GM18517 (cell line): Measurements from ENCODE around the gene CCDC178.

Experiments used
- ATAC-seq: cut with Tn5 transposase; IDR thresholded peaks from one replicate; pipeline ENCODE4 v1.9.1; 2021; ENCODE audit warnings: mild to moderate bottlenecking, moderate library complexity; ENCODE audit not compliant: unreplicated experiment

Gene CCDC178

DNA sequence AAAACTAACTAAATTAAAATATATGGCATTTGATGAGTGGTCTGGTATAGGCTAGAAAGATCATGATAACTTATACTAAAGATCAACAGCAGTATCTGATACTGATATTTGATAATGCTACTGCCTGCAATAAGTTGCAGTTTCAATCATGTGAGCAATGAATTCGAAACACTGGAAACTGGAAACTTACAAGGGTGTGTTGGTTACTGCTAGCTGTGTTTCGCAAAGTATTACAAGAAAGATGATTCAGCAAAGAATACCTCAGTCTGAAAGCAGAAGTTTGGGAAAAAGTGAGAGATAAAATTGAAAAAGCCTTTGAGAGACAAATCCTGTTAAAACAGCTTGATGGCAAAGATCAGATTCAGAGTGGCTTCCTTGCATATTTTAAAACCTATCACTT is 294.5 kb downstream of the CCDC178 start:
- ATAC-seq, result no peak

GRCh38 chr18:33135951-33136660 is 304.4 kb downstream of the CCDC178 start:
- ATAC-seq, result no peak

DNA sequence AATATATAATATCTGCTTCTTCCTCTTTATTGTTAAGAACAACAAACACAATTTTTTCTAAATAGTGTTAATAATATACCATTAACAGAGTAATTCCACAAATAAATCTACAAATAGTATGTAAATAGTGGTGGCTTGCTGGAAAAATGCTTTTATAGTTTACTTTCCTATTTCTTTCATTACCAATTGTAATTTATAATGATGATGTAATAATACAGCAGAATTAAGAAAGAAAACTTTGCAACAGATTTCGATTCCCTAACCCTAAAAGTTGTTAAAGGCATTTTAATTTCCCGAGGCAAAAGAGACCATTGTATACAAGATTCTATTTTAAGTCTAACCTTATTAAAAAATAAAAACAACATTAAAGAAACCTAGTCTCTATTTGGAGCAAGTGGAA is 307.9 kb downstream of the CCDC178 start:
- ATAC-seq, result no peak

DNA sequence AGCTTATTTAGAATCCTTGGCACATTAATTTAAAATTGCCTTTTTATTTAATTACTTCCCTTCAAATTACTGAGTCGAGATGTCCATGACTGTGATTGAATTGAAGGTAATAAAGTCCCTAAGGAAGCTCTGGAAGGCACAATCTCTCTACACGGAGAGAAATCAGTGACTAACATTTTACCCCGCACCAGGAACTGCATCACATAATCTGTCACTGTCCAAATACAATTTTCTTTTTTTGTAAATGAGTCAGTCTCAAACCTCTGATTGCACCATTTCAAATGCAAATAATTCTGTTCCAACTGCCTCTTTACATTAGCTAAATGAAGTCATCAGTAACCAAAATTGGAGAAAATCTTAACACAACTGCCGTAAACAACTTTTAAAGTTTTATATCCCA is 311.9 kb downstream of the CCDC178 start:
- ATAC-seq, result no peak

DNA sequence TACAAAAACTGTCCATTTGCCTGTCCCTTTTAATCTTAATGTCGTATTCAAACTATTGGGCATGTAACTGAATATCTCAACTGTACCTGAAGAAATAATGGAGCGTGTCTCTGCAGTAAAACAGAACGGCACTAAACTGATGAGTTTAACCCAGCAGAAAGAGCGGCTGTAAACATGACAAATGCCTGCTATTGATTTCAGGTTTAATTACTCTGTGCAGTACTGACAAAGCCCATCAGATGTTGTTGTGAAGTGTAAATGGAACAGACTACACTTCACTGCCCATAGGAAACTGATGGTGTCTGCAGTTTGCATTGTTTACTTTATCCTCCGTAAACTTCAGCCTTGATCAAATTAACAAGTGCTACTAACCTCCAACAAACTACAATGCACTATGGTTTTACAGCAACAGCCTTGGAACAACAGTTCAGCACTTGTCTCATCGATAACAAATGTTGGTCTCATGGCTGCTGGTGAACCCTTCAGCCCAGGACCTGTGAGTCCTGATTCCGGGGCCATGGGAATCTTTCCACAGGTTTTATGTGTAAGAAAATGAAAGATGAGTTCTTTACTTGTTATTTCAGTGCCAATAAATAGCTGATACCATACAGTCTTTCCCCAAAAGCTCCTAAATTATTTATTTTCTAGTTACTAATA is 316.5 kb downstream of the CCDC178 start:
- no peak for ATAC-seq

- no peak for ATAC-seq
These were observed 324.1 kb downstream of the CCDC178 start for GRCh38 chr18:33116376-33116775.

- no peak for ATAC-seq
These were observed 324.6 kb downstream of the CCDC178 start for GRCh38 chr18:33115917-33116316.

DNA sequence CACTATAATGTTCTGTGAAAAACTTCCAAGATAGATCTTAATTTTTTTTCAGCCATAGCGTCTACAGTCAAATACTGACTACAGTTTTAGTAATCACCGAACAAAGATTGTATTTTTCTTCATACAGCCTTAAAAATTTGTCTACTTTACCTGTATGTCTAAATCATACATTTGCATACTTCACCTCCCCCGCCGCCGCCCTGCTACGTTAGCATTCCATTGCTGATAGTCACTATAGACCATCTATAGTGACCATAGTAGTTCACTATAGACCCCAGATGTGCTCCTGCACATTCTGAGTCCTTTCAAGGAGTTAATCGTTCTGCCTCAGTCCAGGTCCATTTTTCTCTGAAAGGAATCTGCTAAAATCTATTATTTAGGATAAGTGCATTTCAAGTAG is 325.0 kb downstream of the CCDC178 start:
- ATAC-seq, result no peak

GRCh38 chr18:33114749-33115148 is 325.8 kb downstream of the CCDC178 start:
- no peak for ATAC-seq

GRCh38 chr18:33113416-33113815 is 327.1 kb downstream of the CCDC178 start:
- no peak for ATAC-seq

GRCh38 chr18:33107511-33107910 is 333.0 kb downstream of the CCDC178 start:
- ATAC-seq, result no peak

DNA sequence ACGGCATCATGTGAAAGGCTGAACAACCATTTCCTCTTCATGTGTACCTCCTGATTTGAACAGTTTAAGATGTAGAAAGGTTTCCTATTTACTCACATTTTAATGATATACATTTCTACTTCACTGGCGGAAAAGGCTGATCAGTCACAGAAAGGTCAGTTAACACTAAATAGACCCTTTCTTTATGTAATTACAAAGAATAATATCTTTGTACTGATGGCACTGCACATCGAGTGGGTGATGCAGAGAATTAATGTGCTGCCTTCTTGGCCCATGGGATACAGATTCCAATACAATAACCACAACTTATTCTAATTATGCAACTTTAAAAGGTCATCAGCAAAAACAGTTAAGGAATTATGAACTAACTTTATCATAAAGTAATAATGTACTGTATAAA is 339.2 kb downstream of the CCDC178 start:
- ATAC-seq, result no peak

DNA sequence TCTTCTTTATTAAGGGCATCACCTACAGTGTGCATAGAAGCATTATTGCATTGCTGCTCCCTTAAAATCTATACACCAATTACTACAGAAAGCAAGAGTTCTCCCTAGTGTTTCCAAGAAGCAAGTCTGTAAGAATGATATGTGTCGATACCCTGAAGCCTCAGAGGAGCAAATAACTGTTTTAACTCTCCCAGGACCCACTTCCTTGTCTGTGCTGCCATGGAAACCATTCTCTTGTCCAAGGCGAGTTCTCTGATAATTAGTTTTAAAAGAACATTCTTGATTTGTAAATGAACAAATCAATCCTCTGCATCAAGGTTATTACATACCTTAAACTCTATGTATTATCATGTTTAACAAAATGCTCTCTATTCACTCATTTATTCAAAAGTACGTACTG is 340.9 kb downstream of the CCDC178 start:
- no peak for ATAC-seq

GRCh38 chr18:33097126-33097525 is 343.4 kb downstream of the CCDC178 start:
- no peak for ATAC-seq

DNA sequence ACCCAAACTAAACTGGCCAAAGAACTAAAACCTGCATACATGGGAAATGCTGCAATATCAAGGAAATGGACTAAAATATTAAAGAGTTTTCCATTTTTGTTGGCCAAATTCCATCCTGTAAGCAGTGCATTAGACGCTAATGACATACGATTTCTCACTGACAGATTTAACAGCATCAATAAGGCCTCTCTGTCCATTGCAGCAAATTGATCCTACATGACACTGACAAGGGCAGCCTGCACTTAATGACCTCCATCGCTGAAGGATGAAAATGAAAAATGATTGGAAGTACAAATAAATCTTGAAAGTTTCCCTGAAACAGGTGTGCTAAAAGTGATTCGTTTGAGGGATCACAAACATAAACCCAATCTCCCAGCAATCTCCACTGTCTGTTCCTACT is 350.1 kb downstream of the CCDC178 start:
- ATAC-seq, result no peak

DNA sequence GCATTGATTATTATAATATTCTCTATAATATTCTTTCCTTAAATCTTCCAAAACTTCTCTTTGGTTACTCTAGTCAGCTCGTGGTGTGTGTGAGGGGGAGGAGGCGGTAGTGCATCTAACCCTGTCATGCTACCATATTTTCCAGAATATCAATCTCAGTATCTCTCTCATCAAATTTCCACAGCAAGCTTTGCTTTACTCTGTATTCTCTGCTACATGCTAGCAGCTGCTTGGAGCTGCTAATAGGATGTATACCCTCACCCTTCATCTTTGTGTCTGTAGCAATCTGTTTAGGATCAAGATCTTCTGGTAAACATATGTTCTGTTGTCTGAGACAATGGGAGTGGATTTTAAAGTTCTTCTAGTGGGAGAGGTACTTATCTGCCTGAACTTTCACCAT is 363.9 kb downstream of the CCDC178 start:
- no peak for ATAC-seq

GRCh38 chr18:33074125-33074524 is 366.4 kb downstream of the CCDC178 start:
- no peak for ATAC-seq

GRCh38 chr18:33062834-33063364 is 377.6 kb downstream of the CCDC178 start:
- no peak for ATAC-seq

DNA sequence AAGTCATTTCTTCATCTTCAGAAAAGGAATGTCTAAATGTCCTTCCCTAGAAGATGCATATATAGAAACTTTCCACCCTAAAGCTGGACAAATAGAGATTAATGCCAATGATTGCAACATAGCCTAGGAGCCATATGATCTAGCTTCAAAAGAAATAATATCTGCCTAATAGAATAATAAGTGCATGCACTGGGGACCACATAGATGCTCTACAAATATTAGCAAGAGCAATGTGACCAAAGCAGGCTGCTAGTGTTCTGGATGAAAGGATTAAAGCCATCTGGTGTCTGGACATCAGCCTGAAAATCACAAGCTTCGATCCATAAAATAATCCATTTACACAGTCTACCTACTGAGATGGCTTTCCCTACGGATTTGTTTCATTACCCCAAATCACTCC is 387.6 kb downstream of the CCDC178 start:
- no peak for ATAC-seq

- ATAC-seq, result no peak
These were observed 389.1 kb downstream of the CCDC178 start for GRCh38 chr18:33051407-33051806.

DNA sequence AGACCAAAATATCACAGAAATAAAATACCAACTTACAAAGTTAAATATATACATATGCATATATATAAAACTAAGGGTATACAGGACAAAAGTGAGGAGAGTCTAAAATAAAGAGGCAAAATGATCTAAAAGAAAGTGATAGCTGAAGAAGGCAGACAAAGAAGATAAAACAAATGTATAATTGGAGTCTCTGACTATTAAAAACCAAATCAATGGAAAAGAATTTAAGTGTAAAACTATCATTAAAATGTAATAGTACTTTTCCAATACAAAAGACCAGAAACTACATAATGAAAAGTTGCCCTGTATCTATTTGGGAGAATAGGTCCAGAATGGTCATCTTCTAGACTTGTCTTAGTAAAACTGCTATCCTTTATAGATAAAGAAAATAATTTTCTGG is 400.3 kb downstream of the CCDC178 start:
- no peak for ATAC-seq

DNA sequence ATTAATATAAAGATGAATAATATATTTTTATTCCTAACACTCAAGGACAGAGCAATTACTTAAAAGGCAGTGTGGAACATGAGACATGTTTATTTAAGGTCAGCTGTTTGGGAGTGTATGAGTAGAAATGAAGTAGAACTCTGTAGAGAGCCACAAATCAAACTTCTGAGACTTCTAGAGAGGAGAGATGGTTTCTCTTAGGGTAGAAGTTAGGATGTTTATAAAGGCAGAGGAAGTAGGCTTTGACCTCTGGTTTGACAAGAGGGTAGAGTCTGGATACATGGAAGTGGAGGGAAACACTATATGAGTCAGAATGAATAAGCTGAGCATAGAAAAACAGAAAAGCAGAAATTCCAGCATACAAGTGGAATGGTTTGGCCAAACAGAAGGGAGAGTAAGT is 405.6 kb downstream of the CCDC178 start:
- no peak for ATAC-seq

GRCh38 chr18:33034212-33034611 is 406.3 kb downstream of the CCDC178 start:
- ATAC-seq, result no peak
